IMR-90 (cell line): ENCODE measurements around the gene CALCOCO2. TPM values are rescaled to one million over a fixed set of nuclear protein-coding genes. Genes with fewer than 3 reads are reported as not detected.
A peak's percentile ranks its signal among the peaks of the same experiment; 100 is the strongest.

ENCODE experiments used
- ATAC-seq: fragments of 200-7000 bp; cut with Tn5 transposase; 2 replicates; pipeline ENCODE4 v1.9.1; 2020; ENCODE audit warnings: low read depth, mild to moderate bottlenecking, moderate library complexity
- BruUV-seq: library from RNA; stranded (reverse); fragments of 400-500 nt; replicated peaks from 2 replicates; lab custom pipeline; 2021; lab: Mats Ljungman, UMichigan
- CTCF ChIA-PET: fragments of 300-600 bp; formaldehyde crosslinking; extraction: SDS; loops from one replicate; lab custom pipeline; 2021; ENCODE audit warnings: antibody characterized with exemption; lab: Yijun Ruan, JAX
- POLR2A ChIA-PET: fragments of 300-600 bp; sonication (Branson Sonifier 250); formaldehyde crosslinking; loops from one replicate; lab custom pipeline; 2022; ENCODE audit warnings: antibody characterized with exemption; ENCODE audit not compliant: unreplicated experiment; lab: Charles Lee
- DNase-seq: peaks from one replicate; pipeline ENCODE4 v3.0.0; 2013
- H2AFZ ChIP-seq: replicated peaks from 2 replicates; pipeline ENCODE3; 2013; ENCODE audit warnings: low read length, mild to moderate bottlenecking; ENCODE audit not compliant: poor library complexity
- H2AK5ac ChIP-seq: 2 replicates; pipeline ENCODE4 v1.6.1; 2013; ENCODE audit warnings: low read depth, low read length, inconsistent platforms
- H2AK9ac ChIP-seq: replicated peaks from 2 replicates; pipeline ENCODE3; 2013; ENCODE audit warnings: mild to moderate bottlenecking, low read depth, low read length, moderate library complexity; ENCODE audit not compliant: poor library complexity
- H2BK120ac ChIP-seq: 2 replicates; pipeline ENCODE4 v1.6.1; 2013; ENCODE audit warnings: low read depth, low read length, inconsistent platforms
- H2BK15ac ChIP-seq: 3 replicates; pipeline ENCODE4 v1.6.1; 2013; ENCODE audit warnings: low read depth, low read length, inconsistent platforms
- H2BK20ac ChIP-seq: 2 replicates; pipeline ENCODE4 v1.6.1; 2013; ENCODE audit warnings: low read depth, mild to moderate bottlenecking, inconsistent platforms, low read length, moderate library complexity
- H2BK5ac ChIP-seq: 2 replicates; pipeline ENCODE4 v1.6.1; 2013; ENCODE audit warnings: mild to moderate bottlenecking, low read depth, low read length, inconsistent platforms; ENCODE audit not compliant: poor library complexity, severe bottlenecking
- H3K14ac ChIP-seq: replicated peaks from 2 replicates; pipeline ENCODE4 v1.6.1; 2013; ENCODE audit warnings: low read depth, low read length, inconsistent platforms
- H3K18ac ChIP-seq: 2 replicates; pipeline ENCODE4 v1.6.1; 2013; ENCODE audit warnings: low read depth, low read length, control low read depth
- H3K23ac ChIP-seq: 2 replicates; pipeline ENCODE4 v1.6.1; 2013; ENCODE audit warnings: low read depth, low read length, inconsistent platforms
- H3K27ac ChIP-seq: 2 replicates; pipeline ENCODE4 v1.5.1; 2013; ENCODE audit warnings: mild to moderate bottlenecking, control low read depth, low read length; ENCODE audit not compliant: insufficient read depth
- H3K27me3 ChIP-seq: 2 replicates; pipeline ENCODE4 v1.6.1; 2013; ENCODE audit warnings: low read length; ENCODE audit not compliant: control insufficient read depth, insufficient read depth
- H3K36me3 ChIP-seq: 2 replicates; pipeline ENCODE4 v1.6.1; 2013; ENCODE audit warnings: low read length, mixed read lengths; ENCODE audit not compliant: control insufficient read depth, insufficient read depth
- H3K4ac ChIP-seq: 2 replicates; pipeline ENCODE4 v1.6.1; 2013; ENCODE audit warnings: low read depth, low read length, inconsistent platforms
- H3K4me1 ChIP-seq: 2 replicates; pipeline ENCODE4 v1.6.1; 2013; ENCODE audit warnings: low read length, mixed read lengths; ENCODE audit not compliant: control insufficient read depth, insufficient read depth
- H3K4me2 ChIP-seq: 2 replicates; pipeline ENCODE4 v1.6.1; 2013; ENCODE audit warnings: low read depth, mild to moderate bottlenecking, control low read depth, low read length, moderate library complexity
- H3K4me3 ChIP-seq: 2 replicates; pipeline ENCODE4 v1.5.1; 2013; ENCODE audit warnings: low read depth, mild to moderate bottlenecking, control low read depth, low read length, moderate library complexity; ENCODE audit not compliant: insufficient read depth
- H3K56ac ChIP-seq: 2 replicates; pipeline ENCODE4 v1.6.1; 2013; ENCODE audit warnings: low read length, inconsistent platforms; ENCODE audit not compliant: insufficient read depth; ENCODE audit errors: extremely low read depth
- H3K79me1 ChIP-seq, 2 experiments: 2 replicates each; pipeline ENCODE4 v1.6.1; 2013; ENCODE audit warnings: low read length in 2 of 2, inconsistent platforms in 1 of 2, low read depth in 1 of 2
- H3K9ac ChIP-seq: 2 replicates; pipeline ENCODE4 v1.6.1; 2013; ENCODE audit warnings: low read depth, low read length, control low read depth
- H3K9me1 ChIP-seq: 2 replicates; pipeline ENCODE4 v1.6.1; 2013; ENCODE audit warnings: low read length, inconsistent platforms; ENCODE audit not compliant: insufficient read depth
- H3K9me3 ChIP-seq: 2 replicates; pipeline ENCODE4 v1.6.1; 2013; ENCODE audit warnings: low read length; ENCODE audit not compliant: control insufficient read depth, insufficient read depth
- H4K20me1 ChIP-seq: 2 replicates; pipeline ENCODE4 v1.6.1; 2013; ENCODE audit warnings: low read length, inconsistent platforms; ENCODE audit not compliant: insufficient read depth
- H4K5ac ChIP-seq: 2 replicates; pipeline ENCODE4 v1.6.1; 2013; ENCODE audit warnings: mild to moderate bottlenecking, low read depth, low read length, control low read depth
- H4K8ac ChIP-seq, 2 experiments: 2 replicates each; pipeline ENCODE4 v1.6.1; 2013; ENCODE audit warnings: low read depth in 2 of 2, low read length in 2 of 2, control low read depth in 1 of 2, inconsistent platforms in 1 of 2
- H4K91ac ChIP-seq: 2 replicates; pipeline ENCODE4 v1.6.1; 2013; ENCODE audit warnings: low read depth, low read length, inconsistent platforms; ENCODE audit not compliant: insufficient read depth
- CHD1 ChIP-seq: IDR thresholded peaks from 2 replicates; pipeline ENCODE4 v1.6.1; 2012; ENCODE audit warnings: low read depth, low read length, improper control_type of control experiment
- FOS ChIP-seq: fragments of 150-350 bp; IDR thresholded peaks from 2 replicates; pipeline ENCODE4 v1.6.1; 2016; ENCODE audit warnings: low read depth, low read length
- MAFK ChIP-seq: IDR thresholded peaks from 2 replicates; pipeline ENCODE4 v1.6.1; 2012; ENCODE audit warnings: low read depth, low read length, improper control_type of control experiment
- MAZ ChIP-seq: IDR thresholded peaks from 2 replicates; pipeline ENCODE4 v1.6.1; 2012; ENCODE audit warnings: low read depth, mild to moderate bottlenecking, low read length, improper control_type of control experiment, moderate library complexity, borderline replicate concordance
- NFE2L2 ChIP-seq: fragments of 150-350 bp; IDR thresholded peaks from 2 replicates; pipeline ENCODE4 v1.6.1; 2016; ENCODE audit warnings: low read depth, mild to moderate bottlenecking, low read length
- POLR2A ChIP-seq: IDR thresholded peaks from 2 replicates; pipeline ENCODE4 v1.6.1; 2012; ENCODE audit warnings: mild to moderate bottlenecking, low read depth, low read length
- RCOR1 ChIP-seq: IDR thresholded peaks from 2 replicates; pipeline ENCODE4 v1.6.1; 2012; ENCODE audit warnings: mild to moderate bottlenecking, low read length, improper control_type of control experiment; ENCODE audit not compliant: insufficient replicate concordance
- WGBS, 2 experiments: methylation state at CpG; one replicate each; pipeline versions ENCODE4 v1.1.5 to v1.1.7; 2013; ENCODE audit warnings: missing lambda C conversion rate in 2 of 2; ENCODE audit not compliant: insufficient read length in 1 of 2; ENCODE audit errors: extremely low coverage in 2 of 2; 5-methylcytosine and 5-hydroxymethylcytosine counted together
- dilution Hi-C: fragments of 300-500 bp; cut with HindIII; formaldehyde crosslinking; loops from one replicate; pipeline ENCODE4 v1.14.3; 2018; ENCODE audit warnings: low sequenced_read_pairs; ENCODE audit not compliant: unreplicated experiment
- in situ Hi-C: fragments of 300-500 bp; cut with MboI; formaldehyde crosslinking; loops from 3 replicates; pipeline ENCODE4 v1.14.3; 2019; ENCODE audit warnings: low sequenced_read_pairs, inconsistent platforms, mixed read lengths
- intact Hi-C: fragments of 100-400 bp; cut with micrococcal nuclease; formaldehyde crosslinking; loops from 2 replicates; pipeline ENCODE4 v1.10.0; 2022
- polyA plus RNA-seq, 3 experiments: library from polyadenylated mRNA; depleted of rRNA; stranded (reverse); fragments of >200 nt; gene quantifications; 2 replicates each; pipeline ENCODE4 v1.2.3, GENCODE V29; 2012; ENCODE audit warnings: low replicate concordance in 1 of 3
- total RNA-seq: library from RNA; depleted of rRNA; stranded (reverse); fragments of >200 nt; gene quantifications from 2 replicates; pipeline ENCODE4 v1.2.3, GENCODE V29; 2012
- TF ChIP-seq, protein P1 (sequence below): conservative IDR thresholded peaks from 2 replicates; pipeline ENCODE4 v1.5.1; 2012; ENCODE audit warnings: mild to moderate bottlenecking, low read depth, low read length, improper control_type of control experiment

CALCOCO2 gene
- total and polyA plus RNA-seq, 2 of the 4 experiments (the other 2 are of a cell fraction), result 35.9 to 53.4 TPM

DNA sequence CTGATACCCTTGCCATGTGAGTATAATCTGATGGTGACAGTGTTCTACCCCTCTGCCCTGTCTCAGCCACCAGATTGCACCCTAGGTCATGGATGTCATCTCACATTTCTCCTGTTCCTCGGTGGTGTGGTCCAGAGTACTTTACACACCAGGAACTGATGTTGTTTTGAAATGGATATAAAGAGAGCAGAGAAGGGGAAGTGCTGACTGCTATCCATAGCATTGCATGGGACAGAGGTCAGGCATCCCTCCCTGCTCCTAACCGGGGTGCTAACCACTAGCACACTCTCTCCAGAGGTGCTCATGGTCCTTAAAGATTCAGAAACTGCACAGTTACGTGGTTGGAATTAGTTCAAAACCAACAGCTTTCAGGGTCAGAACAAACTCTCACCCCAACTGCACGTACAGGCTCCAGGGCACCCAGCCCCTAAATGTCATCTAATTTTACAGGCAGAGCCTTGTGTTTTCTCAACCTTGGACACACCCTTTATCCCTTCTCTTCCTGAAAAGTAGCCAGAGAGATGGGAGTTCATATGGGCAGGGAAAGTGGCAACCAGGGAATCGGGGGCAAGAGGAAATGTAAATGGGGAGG lies 30.1 kb upstream of the CALCOCO2 start:
- intact Hi-C loops (no loop called here), dilution Hi-C loops (no loop called here), in situ Hi-C loops (loop anchor here (5.0 to 10.0 kb wide), 3 partner anchors 73 to 234 kb away; partner anchors contain the start of gene HOXB13)
- no TSS peak for BruUV-seq
- ChIA-PET POLR2A (no interaction called here), CTCF (interaction anchor here (1.5 kb wide), 1 partner anchor 78 kb away, joined by 6 read pairs; no protein-coding TSS in a partner anchor)
- peak overlapping the region; percentile 26; the same call in 1 of the 2 replicates for H3K4ac ChIP-seq
- ATAC-seq, result no peak
- no peak for DNase-seq
- H4K8ac ChIP-seq, result no peak overlapping the region
- H2BK15ac ChIP-seq, result peak overlapping the region; percentile 36; the same call in 2 of the 3 replicates
- H3K4me3 ChIP-seq, result no peak overlapping the region
- no peaks in the 10 kb centered on the region for H4K20me1 ChIP-seq
- H3K9me3 ChIP-seq, result no peaks in the 10 kb centered on the region
- no peak for TF ChIP-seq POLR2A
- TF ChIP-seq RCOR1, result no peak
- TF ChIP-seq MAFK, result no peak
- TF ChIP-seq, protein P1, sequence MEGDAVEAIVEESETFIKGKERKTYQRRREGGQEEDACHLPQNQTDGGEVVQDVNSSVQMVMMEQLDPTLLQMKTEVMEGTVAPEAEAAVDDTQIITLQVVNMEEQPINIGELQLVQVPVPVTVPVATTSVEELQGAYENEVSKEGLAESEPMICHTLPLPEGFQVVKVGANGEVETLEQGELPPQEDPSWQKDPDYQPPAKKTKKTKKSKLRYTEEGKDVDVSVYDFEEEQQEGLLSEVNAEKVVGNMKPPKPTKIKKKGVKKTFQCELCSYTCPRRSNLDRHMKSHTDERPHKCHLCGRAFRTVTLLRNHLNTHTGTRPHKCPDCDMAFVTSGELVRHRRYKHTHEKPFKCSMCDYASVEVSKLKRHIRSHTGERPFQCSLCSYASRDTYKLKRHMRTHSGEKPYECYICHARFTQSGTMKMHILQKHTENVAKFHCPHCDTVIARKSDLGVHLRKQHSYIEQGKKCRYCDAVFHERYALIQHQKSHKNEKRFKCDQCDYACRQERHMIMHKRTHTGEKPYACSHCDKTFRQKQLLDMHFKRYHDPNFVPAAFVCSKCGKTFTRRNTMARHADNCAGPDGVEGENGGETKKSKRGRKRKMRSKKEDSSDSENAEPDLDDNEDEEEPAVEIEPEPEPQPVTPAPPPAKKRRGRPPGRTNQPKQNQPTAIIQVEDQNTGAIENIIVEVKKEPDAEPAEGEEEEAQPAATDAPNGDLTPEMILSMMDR, result no peak
- no peak for TF ChIP-seq CHD1
- no peak for TF ChIP-seq MAZ
- TF ChIP-seq NFE2L2, result no peak
- TF ChIP-seq FOS, result no peak
- peak overlapping the region; percentile 72; the same call in 1 of the 2 replicates for H2AK5ac ChIP-seq
- no peak overlapping the region for H2BK20ac ChIP-seq
- H2AFZ ChIP-seq, result no peak overlapping the region
- H3K9ac ChIP-seq, result no peak overlapping the region
- H3K4me2 ChIP-seq, result no peak overlapping the region
- H3K27ac ChIP-seq, result no peak overlapping the region
- WGBS, 2 experiments, result 92% methylated on average over 2 of the region's 5 CpGs; no CpG with 5 or more reads in 1 of the 2 experiments
- no peaks in the 10 kb centered on the region for H3K36me3 ChIP-seq
- no peak overlapping the region for H2BK5ac ChIP-seq
- H3K18ac ChIP-seq, result peak overlapping the region; percentile 49; the same call in 1 of the 2 replicates
- no peak overlapping the region for H3K56ac ChIP-seq
- no peak overlapping the region for H3K14ac ChIP-seq
- H3K27me3 ChIP-seq, result no peaks in the 10 kb centered on the region; the same call in 1 of the 2 replicates
- peaks cover 12% of the 10 kb centered on the region for H3K4me1 ChIP-seq
- no peak overlapping the region for H4K5ac ChIP-seq
- no peak overlapping the region for H2AK9ac ChIP-seq
- no peak overlapping the region; the same call in 1 of the 2 replicates for H4K91ac ChIP-seq
- peaks cover 13% of the 10 kb centered on the region for H3K9me1 ChIP-seq
- H2BK120ac ChIP-seq, result peak overlapping the region; percentile 23; the same call in 1 of the 2 replicates
- H3K79me1 ChIP-seq, result no peaks in the 10 kb centered on the region
- H3K23ac ChIP-seq, result 0 out of 2 replicates have a peak overlapping the region, but pooled peaks have one; percentile 10
